HL-60 (cell line): ENCODE measurements around the gene CDYL.
"Not testable (repeated sequence)": the region's sequence is repeated elsewhere in the genome, so short reads cannot be mapped to it uniquely, and the experiment has no call there.

Experiments used
- POLR2AphosphoS5 ChIP-seq: IDR thresholded peaks from 2 replicates; pipeline ENCODE4 v1.6.1; 2012; ENCODE audit warnings: low read depth
- SPI1 ChIP-seq: IDR thresholded peaks from 2 replicates; pipeline ENCODE4 v1.6.1; 2012; ENCODE audit warnings: low read depth, mild to moderate bottlenecking, borderline replicate concordance
- TF ChIP-seq, protein P1 (sequence below): IDR thresholded peaks from one replicate; pipeline ENCODE4 v1.5.1; 2011; ENCODE audit warnings: low read length, control low read depth, inconsistent platforms; ENCODE audit not compliant: insufficient read depth

- TF ChIP-seq, protein P1, sequence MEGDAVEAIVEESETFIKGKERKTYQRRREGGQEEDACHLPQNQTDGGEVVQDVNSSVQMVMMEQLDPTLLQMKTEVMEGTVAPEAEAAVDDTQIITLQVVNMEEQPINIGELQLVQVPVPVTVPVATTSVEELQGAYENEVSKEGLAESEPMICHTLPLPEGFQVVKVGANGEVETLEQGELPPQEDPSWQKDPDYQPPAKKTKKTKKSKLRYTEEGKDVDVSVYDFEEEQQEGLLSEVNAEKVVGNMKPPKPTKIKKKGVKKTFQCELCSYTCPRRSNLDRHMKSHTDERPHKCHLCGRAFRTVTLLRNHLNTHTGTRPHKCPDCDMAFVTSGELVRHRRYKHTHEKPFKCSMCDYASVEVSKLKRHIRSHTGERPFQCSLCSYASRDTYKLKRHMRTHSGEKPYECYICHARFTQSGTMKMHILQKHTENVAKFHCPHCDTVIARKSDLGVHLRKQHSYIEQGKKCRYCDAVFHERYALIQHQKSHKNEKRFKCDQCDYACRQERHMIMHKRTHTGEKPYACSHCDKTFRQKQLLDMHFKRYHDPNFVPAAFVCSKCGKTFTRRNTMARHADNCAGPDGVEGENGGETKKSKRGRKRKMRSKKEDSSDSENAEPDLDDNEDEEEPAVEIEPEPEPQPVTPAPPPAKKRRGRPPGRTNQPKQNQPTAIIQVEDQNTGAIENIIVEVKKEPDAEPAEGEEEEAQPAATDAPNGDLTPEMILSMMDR, result not testable (repeated sequence)
- not testable (repeated sequence) for TF ChIP-seq SPI1, POLR2AphosphoS5
Measured at GRCh38 chr6:4865006-4865405, 88.8 kb downstream of the CDYL start.
